CD4-positive, alpha-beta T cell (primary cell): Measurements from ENCODE around the gene OR51I2. TPM values are rescaled to one million over a fixed set of nuclear protein-coding genes. Genes with fewer than 3 reads are reported as not detected.

Experiments
- ATAC-seq: fragments of 200-7000 bp; cut with Tn5 transposase; one replicate; pipeline ENCODE4 v1.10.0; 2022; ENCODE audit warnings: mild to moderate bottlenecking; ENCODE audit not compliant: poor library complexity
- CTCF ChIA-PET: fragments of 350-600 bp; sonication (Branson Sonifier 250); formaldehyde crosslinking; loops from one replicate; lab custom pipeline; 2021; ENCODE audit warnings: antibody characterized with exemption, inconsistent platforms; lab: Charles Lee
- POLR2A ChIA-PET: fragments of 350-600 bp; sonication (Branson Sonifier 250); formaldehyde crosslinking; loops from one replicate; lab custom pipeline; 2021; ENCODE audit warnings: antibody characterized with exemption, inconsistent platforms; lab: Charles Lee
- DNase-seq, 14 experiments: peaks; one replicate each; pipeline ENCODE4 v3.0.0-alpha.2; 2013 to 2020; ENCODE audit warnings: mixed read lengths in 2 of 14
- H3K27ac ChIP-seq, 2 donors: one replicate each; pipeline versions ENCODE4 v1.5.1 to v1.7.0; 2013; ENCODE audit warnings: low read length in 2 of 2, low read depth in 1 of 2, mild to moderate bottlenecking in 1 of 2
- H3K27me3 ChIP-seq, 2 experiments: 1 replicate in 1 of 2; 2 replicates in 1 of 2; pipeline versions ENCODE4 v1.6.1 to v1.7.0; 2013; ENCODE audit warnings: low read length in 2 of 2, control low read depth in 1 of 2, mild to moderate bottlenecking in 1 of 2, moderate library complexity in 1 of 2; ENCODE audit not compliant: insufficient read depth in 2 of 2, control insufficient read depth in 1 of 2
- H3K36me3 ChIP-seq: one replicate; pipeline ENCODE4 v1.6.1; 2013; ENCODE audit warnings: low read length, control low read depth; ENCODE audit not compliant: insufficient read depth
- H3K4me1 ChIP-seq: one replicate; pipeline ENCODE4 v1.6.1; 2013; ENCODE audit warnings: low read length, control low read depth; ENCODE audit not compliant: insufficient read depth
- H3K4me3 ChIP-seq: one replicate; pipeline ENCODE4 v1.5.1; 2013; ENCODE audit warnings: mild to moderate bottlenecking, low read length, moderate library complexity
- H3K9me3 ChIP-seq, 2 experiments: 1 replicate in 1 of 2; 2 replicates in 1 of 2; pipeline versions ENCODE4 v1.6.1 to v1.7.0; 2013; ENCODE audit warnings: low read length in 2 of 2, mild to moderate bottlenecking in 2 of 2, control low read depth in 1 of 2, moderate library complexity in 1 of 2; ENCODE audit not compliant: control insufficient read depth in 1 of 2, insufficient read depth in 1 of 2
- H3K27ac Mint-ChIP-seq: one replicate; pipeline ENCODE4 v1.8.0; 2020; ENCODE audit warnings: mixed read lengths
- H3K27me3 Mint-ChIP-seq: one replicate; pipeline ENCODE4 v1.8.0; 2021; ENCODE audit warnings: mixed read lengths
- H3K36me3 Mint-ChIP-seq: one replicate; pipeline ENCODE4 v1.8.0; 2021; ENCODE audit warnings: low read depth, mixed read lengths
- H3K4me1 Mint-ChIP-seq: one replicate; pipeline ENCODE4 v1.8.0; 2021; ENCODE audit warnings: low read depth, mixed read lengths
- H3K4me3 Mint-ChIP-seq: one replicate; pipeline ENCODE4 v1.8.0; 2020; ENCODE audit warnings: mild to moderate bottlenecking, mixed read lengths
- H3K9me3 Mint-ChIP-seq: one replicate; pipeline ENCODE4 v1.8.0; 2020; ENCODE audit warnings: mixed read lengths
- CTCF ChIP-seq: fragments of 200-600 bp; IDR thresholded peaks from one replicate; pipeline ENCODE4 v1.8.0; 2022; ENCODE audit warnings: antibody characterized with exemption, mild to moderate bottlenecking
- intact Hi-C, 2 experiments: fragments of 100-400 bp; cut with DNase I in 1 of 2; cut with micrococcal nuclease in 1 of 2; formaldehyde crosslinking; loops; one replicate each; pipeline versions ENCODE4 v1.15.1 to v1.9.0; 2023 to 2025; cut with DNase I, micrococcal nuclease
- total RNA-seq, 174 experiments: library from RNA in 2 of 174; stranded (reverse) in 2 of 174; gene quantifications; one replicate each; pipeline ENCODE4 v1.2.3 and lab custom pipeline; 2021 to 2026

OR51I2 gene
- total RNA-seq, 2 experiments from 2014 or later: not detected

- CTCF ChIA-PET: no interaction called here
- H3K27me3 Mint-ChIP-seq: no peaks in the 10 kb centered on the region
- ATAC-seq: no peak
Measured at GRCh38 chr11:5500393-5500801, 51.3 kb downstream of the OR51I2 start.

GRCh38 chr11:5504403-5504921 is 55.3 kb downstream of the OR51I2 start:
- no peak for DNase-seq
- no peak overlapping the region for H3K27ac Mint-ChIP-seq

More at GRCh38 chr11:5500393-5500801, 51.3 kb downstream of the OR51I2 start:
- Histone ChIP-seq H3K27ac (no peak overlapping the region), H3K4me1 (no peaks in the 10 kb centered on the region), H3K27me3 (no peaks in the 10 kb centered on the region), H3K9me3 (no peaks in the 10 kb centered on the region), H3K36me3 (no peaks in the 10 kb centered on the region), H3K4me3 (no peak overlapping the region)
- intact Hi-C loops: no loop called here
- Mint-ChIP-seq H3K9me3 (no peaks in the 10 kb centered on the region), H3K36me3 (no peaks in the 10 kb centered on the region), H3K4me1 (no peaks in the 10 kb centered on the region), H3K27ac (no peak overlapping the region), H3K4me3 (no peak overlapping the region)
- POLR2A ChIA-PET: no interaction called here
- no peak for TF ChIP-seq CTCF
- no peak for DNase-seq

GRCh38 chr11:5505363-5506048 is 56.4 kb downstream of the OR51I2 start:
- Histone ChIP-seq H3K27ac (no peak overlapping the region), H3K4me1 (no peaks in the 10 kb centered on the region), H3K9me3 (no peaks in the 10 kb centered on the region), H3K27me3 (peaks cover 0 to 2% of the 10 kb centered on the region in 2 experiments), H3K4me3 (no peak overlapping the region), H3K36me3 (no peaks in the 10 kb centered on the region)
- H3K9me3 Mint-ChIP-seq: no peaks in the 10 kb centered on the region
- DNase-seq (no peak), ATAC-seq (no peak)
- no peak overlapping the region for H3K4me3 Mint-ChIP-seq
- POLR2A ChIA-PET: no interaction called here
- intact Hi-C loops: no loop called here
- TF ChIP-seq CTCF: no peak
- H3K27me3 Mint-ChIP-seq: no peaks in the 10 kb centered on the region
- CTCF ChIA-PET: no interaction called here
- H3K27ac Mint-ChIP-seq: no peak overlapping the region
- H3K36me3 Mint-ChIP-seq: no peaks in the 10 kb centered on the region
- H3K4me1 Mint-ChIP-seq: no peaks in the 10 kb centered on the region

More at GRCh38 chr11:5504403-5504921, 55.3 kb downstream of the OR51I2 start:
- Histone ChIP-seq H3K27ac (no peak overlapping the region), H3K36me3 (no peaks in the 10 kb centered on the region), H3K4me3 (no peak overlapping the region), H3K9me3 (no peaks in the 10 kb centered on the region), H3K27me3 (peaks cover 0 to 2% of the 10 kb centered on the region in 2 experiments), H3K4me1 (no peaks in the 10 kb centered on the region)
- Mint-ChIP-seq H3K9me3 (no peaks in the 10 kb centered on the region), H3K27me3 (no peaks in the 10 kb centered on the region), H3K36me3 (no peaks in the 10 kb centered on the region), H3K4me1 (no peaks in the 10 kb centered on the region), H3K4me3 (no peak overlapping the region)
- intact Hi-C loops: no loop called here
- TF ChIP-seq CTCF: no peak
- ChIA-PET POLR2A (no interaction called here), CTCF (no interaction called here)
- ATAC-seq: no peak

Other genes starting within 250 kb of the OR51I2 start
- gene OR51V1, start 248.6 kb upstream of the OR51I2 start, total RNA-seq: not detected
- gene HBB, start 222.3 kb upstream of the OR51I2 start, total RNA-seq: under 1 TPM in 1 of 2 experiments, not detected in 1; 0.45 TPM
- gene HBD, start 214.8 kb upstream of the OR51I2 start, total RNA-seq: not detected
- not detected for gene HBG1, start 199.5 kb upstream of the OR51I2 start, total RNA-seq
- gene HBG2, start 194.5 kb upstream of the OR51I2 start, total RNA-seq: not detected
- not detected for gene HBE1, start 179.4 kb upstream of the OR51I2 start, total RNA-seq
- not detected for gene OR51B4, start 147.4 kb upstream of the OR51I2 start, total RNA-seq
- gene OR51B2, start 125.0 kb upstream of the OR51I2 start, total RNA-seq: not detected
- under 1 TPM in 1 of 2 experiments, not detected in 1; 0.30 TPM for gene OR51B5, start 105.8 kb upstream of the OR51I2 start, total RNA-seq
- not detected for gene OR51B6, start 97.8 kb upstream of the OR51I2 start, total RNA-seq
- gene OR51M1, start 65.5 kb upstream of the OR51I2 start, total RNA-seq: not detected
- gene OR51Q1, start 27.2 kb upstream of the OR51I2 start, total RNA-seq: not detected
- gene OR51I1, start 7.8 kb upstream of the OR51I2 start, total RNA-seq: not detected
- not detected for gene OR52D1, start 39.4 kb downstream of the OR51I2 start, total RNA-seq
- gene UBQLN3, start 60.6 kb downstream of the OR51I2 start, total RNA-seq: under 1 TPM in 1 of 2 experiments, not detected in 1; 0.08 TPM
- under 1 TPM; 0.30 to 0.50 TPM for gene UBQLNL, start 67.4 kb downstream of the OR51I2 start, total RNA-seq
- gene OR52H1, start 99.2 kb downstream of the OR51I2 start, total RNA-seq: under 1 TPM in 1 of 2 experiments, not detected in 1; 0.22 TPM
- not detected for gene OR52B6, start 131.6 kb downstream of the OR51I2 start, total RNA-seq
- not detected for gene TRIM6, start 147.3 kb downstream of the OR51I2 start, total RNA-seq
- 1 to 10 TPM; 3.0 to 3.5 TPM for gene TRIM34, start 175.7 kb downstream of the OR51I2 start, total RNA-seq
- 1 to 10 TPM; 5.9 to 8.0 TPM for gene TRIM5, start 235.8 kb downstream of the OR51I2 start, total RNA-seq
- 100 to 1,000 TPM; 198 to 206 TPM for gene TRIM22, start 240.5 kb downstream of the OR51I2 start, total RNA-seq